ENCODE results near the gene CLN3.
"Not testable (repeated sequence)": the region's sequence is repeated elsewhere in the genome, so short reads cannot be mapped to it uniquely, and the experiment has no call there.

The CLN3 gene

GRCh38 chr16:28491970-28492474, at the start of gene CLN3:
TSS of gene CLN3 (minus strand) at chr16:28492074. CDS start at chr16:28491759, 315 bp downstream.
- DNase-seq (ENCODE audit: low read depth) = peak; percentile 97

GRCh38 chr16:28540346-28540745, 48.5 kb upstream of the CLN3 start:
- no peak for DNase-seq (ENCODE audit: low read depth)

- no peak for DNase-seq (ENCODE audit: low read depth)
These were observed 47.1 kb upstream of the CLN3 start, which contains the start of gene NUPR1 for GRCh38 chr16:28538733-28539596. TSS of gene NUPR1 (minus strand) at chr16:28538974. CDS start at chr16:28538907, 67 bp downstream.

GRCh38 chr16:28537964-28538732, 46.3 kb upstream of the CLN3 start:
- no peak for DNase-seq (ENCODE audit: low read depth)

- no peak for DNase-seq (ENCODE audit: low read depth)
These were observed 45.2 kb upstream of the CLN3 start for GRCh38 chr16:28537076-28537475.

- DNase-seq (ENCODE audit: low read depth) = no peak
These were observed 42.9 kb upstream of the CLN3 start for GRCh38 chr16:28534542-28535373.

- no peak for DNase-seq (ENCODE audit: low read depth)
These were observed 41.2 kb upstream of the CLN3 start for GRCh38 chr16:28532940-28533647.

- no peak for DNase-seq (ENCODE audit: low read depth)
These were observed 40.2 kb upstream of the CLN3 start for GRCh38 chr16:28531777-28532744.

- DNase-seq (ENCODE audit: low read depth) = no peak
These were observed 37.2 kb upstream of the CLN3 start for GRCh38 chr16:28529124-28529523.

GRCh38 chr16:28528463-28528867, 36.6 kb upstream of the CLN3 start:
- DNase-seq (ENCODE audit: low read depth) = no peak

GRCh38 chr16:28527985-28528384, 36.1 kb upstream of the CLN3 start:
- no peak for DNase-seq (ENCODE audit: low read depth)

- not testable (repeated sequence) for DNase-seq (ENCODE audit: low read depth)
These were observed 35.4 kb upstream of the CLN3 start for GRCh38 chr16:28527100-28527785.

GRCh38 chr16:28526201-28527099, 34.6 kb upstream of the CLN3 start:
- DNase-seq (ENCODE audit: low read depth) = no peak

GRCh38 chr16:28524681-28525171, 32.9 kb upstream of the CLN3 start:
- no peak for DNase-seq (ENCODE audit: low read depth)

- no peak for DNase-seq (ENCODE audit: low read depth)
These were observed 30.9 kb upstream of the CLN3 start for GRCh38 chr16:28522792-28523191.

- DNase-seq (ENCODE audit: low read depth) = no peak
These were observed 29.6 kb upstream of the CLN3 start for GRCh38 chr16:28521436-28521835.

GRCh38 chr16:28520672-28521071, 28.8 kb upstream of the CLN3 start:
- DNase-seq (ENCODE audit: low read depth) = no peak

- DNase-seq (ENCODE audit: low read depth) = no peak
These were observed 22.4 kb upstream of the CLN3 start for GRCh38 chr16:28514246-28514645.

Measured in CMK (cell line).